Activated CD8-positive, alpha-beta T cell treated with anti-CD3 and anti-CD28 coated beads, Interleukin-2, amount 10 ng/mL, durations not matched to agents 7 days and 5 days (primary cell): Measurements from ENCODE around the gene DPYSL4. TPM values are rescaled to one million over a fixed set of nuclear protein-coding genes. Genes with fewer than 3 reads are reported as not detected.

Experiments used
- ATAC-seq: fragments of 150-1000 bp; cut with Tn5 transposase; one replicate; pipeline ENCODE4 v1.10.0; 2021; ENCODE audit warnings: moderate library complexity
- CTCF ChIA-PET: fragments of 350-600 bp; sonication (Branson Sonifier 250); formaldehyde crosslinking; loops from one replicate; lab custom pipeline; 2021; ENCODE audit warnings: antibody characterized with exemption; lab: Charles Lee
- POLR2A ChIA-PET: fragments of 350-600 bp; sonication (Branson Sonifier 250); formaldehyde crosslinking; loops from one replicate; lab custom pipeline; 2021; ENCODE audit warnings: antibody characterized with exemption; lab: Charles Lee
- DNase-seq: peaks from one replicate; pipeline ENCODE4 v3.0.0-alpha.2; 2020
- H3K27ac Mint-ChIP-seq: one replicate; pipeline ENCODE4 v1.8.0; 2021; ENCODE audit warnings: mild to moderate bottlenecking, mixed read lengths
- H3K27me3 Mint-ChIP-seq: one replicate; pipeline ENCODE4 v1.8.0; 2021; ENCODE audit warnings: low read depth, mixed read lengths
- H3K36me3 Mint-ChIP-seq: one replicate; pipeline ENCODE4 v1.8.0; 2021; ENCODE audit warnings: low read depth, mixed read lengths
- H3K4me1 Mint-ChIP-seq: one replicate; pipeline ENCODE4 v1.8.0; 2021; ENCODE audit warnings: low read depth, mixed read lengths
- H3K4me3 Mint-ChIP-seq: one replicate; pipeline ENCODE4 v1.8.0; 2021; ENCODE audit warnings: mild to moderate bottlenecking, mixed read lengths
- H3K9me3 Mint-ChIP-seq: one replicate; pipeline ENCODE4 v1.8.0; 2022; ENCODE audit warnings: mixed read lengths; ENCODE audit not compliant: insufficient read depth
- total RNA-seq, 2 experiments: library from RNA; stranded (reverse); gene quantifications; one replicate each; pipeline ENCODE4 v1.2.3, GENCODE V29; 2021

The DPYSL4 gene
- total RNA-seq, 2 experiments from 2014 or later = 1.2 to 2.2 TPM

- DNase-seq (no peak), ATAC-seq (no peak)
- Mint-ChIP-seq H3K27ac (no peak overlapping the region), H3K9me3 (no peaks in the 10 kb centered on the region), H3K27me3 (no peaks in the 10 kb centered on the region), H3K4me3 (no peak overlapping the region), H3K4me1 (no peaks in the 10 kb centered on the region), H3K36me3 (no peaks in the 10 kb centered on the region)
- ChIA-PET CTCF (no interaction called here), POLR2A (no interaction called here)
Observed at GRCh38 chr10:132243626-132244025, 56.9 kb downstream of the DPYSL4 start.

GRCh38 chr10:132245056-132245455 is 58.3 kb downstream of the DPYSL4 start:
- Mint-ChIP-seq H3K4me3 (no peak overlapping the region), H3K36me3 (no peaks in the 10 kb centered on the region), H3K27me3 (no peaks in the 10 kb centered on the region), H3K4me1 (no peaks in the 10 kb centered on the region), H3K27ac (no peak overlapping the region), H3K9me3 (no peaks in the 10 kb centered on the region)
- no peak for ATAC-seq
- ChIA-PET CTCF (interaction anchor here (0.6 kb wide), 1 partner anchor 12 kb away, joined by 3 read pairs; no protein-coding TSS in a partner anchor), POLR2A (interaction anchor here (1.6 kb wide), 1 partner anchor 10 kb away, joined by 5 read pairs; no protein-coding TSS in a partner anchor)
- DNase-seq = no peak

- H3K9me3 Mint-ChIP-seq = no peaks in the 10 kb centered on the region
- no peaks in the 10 kb centered on the region for H3K4me1 Mint-ChIP-seq
- DNase-seq = no peak
- no peak overlapping the region for H3K4me3 Mint-ChIP-seq
- no peak overlapping the region for H3K27ac Mint-ChIP-seq
- no peaks in the 10 kb centered on the region for H3K27me3 Mint-ChIP-seq
- CTCF ChIA-PET = no interaction called here
- ATAC-seq = no peak
- H3K36me3 Mint-ChIP-seq = no peaks in the 10 kb centered on the region
- POLR2A ChIA-PET = interaction anchor here (1.6 kb wide), 1 partner anchor 8 kb away, joined by 5 read pairs; no protein-coding TSS in a partner anchor
Observed at GRCh38 chr10:132246296-132246695, 59.5 kb downstream of the DPYSL4 start.

GRCh38 chr10:132247943-132248342 is 61.2 kb downstream of the DPYSL4 start:
- H3K9me3 Mint-ChIP-seq = no peaks in the 10 kb centered on the region
- CTCF ChIA-PET = no interaction called here
- DNase-seq = no peak
- no peak for ATAC-seq
- H3K27me3 Mint-ChIP-seq = no peaks in the 10 kb centered on the region
- no peaks in the 10 kb centered on the region for H3K4me1 Mint-ChIP-seq
- POLR2A ChIA-PET = no interaction called here
- no peaks in the 10 kb centered on the region for H3K36me3 Mint-ChIP-seq
- no peak overlapping the region for H3K27ac Mint-ChIP-seq
- no peak overlapping the region for H3K4me3 Mint-ChIP-seq

GRCh38 chr10:132248455-132249225 is 61.9 kb downstream of the DPYSL4 start:
- H3K36me3 Mint-ChIP-seq = no peaks in the 10 kb centered on the region
- no peaks in the 10 kb centered on the region for H3K9me3 Mint-ChIP-seq
- DNase-seq (peak; percentile 68), ATAC-seq (peak; percentile 56)
- ChIA-PET CTCF (no interaction called here), POLR2A (no interaction called here)
- H3K27me3 Mint-ChIP-seq = no peaks in the 10 kb centered on the region
- H3K4me1 Mint-ChIP-seq = no peaks in the 10 kb centered on the region
- H3K4me3 Mint-ChIP-seq = peak overlapping the region; percentile 28
- no peak overlapping the region for H3K27ac Mint-ChIP-seq

- Mint-ChIP-seq H3K36me3 (no peaks in the 10 kb centered on the region), H3K9me3 (no peaks in the 10 kb centered on the region), H3K4me3 (no peak overlapping the region), H3K4me1 (peaks cover 2% of the 10 kb centered on the region), H3K27ac (no peak overlapping the region), H3K27me3 (no peaks in the 10 kb centered on the region)
- POLR2A ChIA-PET = no interaction called here
- no peak for DNase-seq
- CTCF ChIA-PET = no interaction called here
- ATAC-seq = no peak
Observed at GRCh38 chr10:132249226-132249724, 62.5 kb downstream of the DPYSL4 start.

- Mint-ChIP-seq H3K36me3 (no peaks in the 10 kb centered on the region), H3K27ac (no peak overlapping the region), H3K4me3 (no peak overlapping the region), H3K4me1 (peaks cover 5% of the 10 kb centered on the region), H3K27me3 (no peaks in the 10 kb centered on the region), H3K9me3 (no peaks in the 10 kb centered on the region)
- ChIA-PET CTCF (no interaction called here), POLR2A (no interaction called here)
- ATAC-seq (no peak), DNase-seq (no peak)
Observed at GRCh38 chr10:132249824-132250375, 63.2 kb downstream of the DPYSL4 start.

- no peak overlapping the region for H3K27ac Mint-ChIP-seq
- no peaks in the 10 kb centered on the region for H3K9me3 Mint-ChIP-seq
- DNase-seq (no peak), ATAC-seq (no peak)
- no peaks in the 10 kb centered on the region for H3K27me3 Mint-ChIP-seq
- no peaks in the 10 kb centered on the region for H3K36me3 Mint-ChIP-seq
- ChIA-PET CTCF (no interaction called here), POLR2A (no interaction called here)
- no peak overlapping the region for H3K4me3 Mint-ChIP-seq
- peaks cover 13% of the 10 kb centered on the region for H3K4me1 Mint-ChIP-seq
Observed at GRCh38 chr10:132250481-132251475, 64.0 kb downstream of the DPYSL4 start.

- no peaks in the 10 kb centered on the region for H3K36me3 Mint-ChIP-seq
- peaks cover 23% of the 10 kb centered on the region for H3K4me1 Mint-ChIP-seq
- ATAC-seq (no peak), DNase-seq (no peak)
- H3K9me3 Mint-ChIP-seq = no peaks in the 10 kb centered on the region
- H3K4me3 Mint-ChIP-seq = no peak overlapping the region
- no peaks in the 10 kb centered on the region for H3K27me3 Mint-ChIP-seq
- CTCF ChIA-PET = no interaction called here
- H3K27ac Mint-ChIP-seq = no peak overlapping the region
- POLR2A ChIA-PET = no interaction called here
Observed at GRCh38 chr10:132251928-132252327, 65.2 kb downstream of the DPYSL4 start.

GRCh38 chr10:132252412-132252811 is 65.7 kb downstream of the DPYSL4 start:
- Mint-ChIP-seq H3K4me1 (peaks cover 27% of the 10 kb centered on the region), H3K27ac (no peak overlapping the region), H3K9me3 (no peaks in the 10 kb centered on the region), H3K4me3 (no peak overlapping the region), H3K27me3 (no peaks in the 10 kb centered on the region), H3K36me3 (no peaks in the 10 kb centered on the region)
- ATAC-seq = no peak
- no peak for DNase-seq
- POLR2A ChIA-PET = no interaction called here
- CTCF ChIA-PET = no interaction called here

GRCh38 chr10:132253092-132253687 is 66.4 kb downstream of the DPYSL4 start:
- Mint-ChIP-seq H3K36me3 (no peaks in the 10 kb centered on the region), H3K4me3 (no peak overlapping the region), H3K27ac (no peak overlapping the region), H3K9me3 (no peaks in the 10 kb centered on the region), H3K27me3 (no peaks in the 10 kb centered on the region), H3K4me1 (peaks cover 29% of the 10 kb centered on the region)
- POLR2A ChIA-PET = no interaction called here
- CTCF ChIA-PET = no interaction called here
- DNase-seq (no peak), ATAC-seq (no peak)
